GM21526 (cell line): Measurements from ENCODE around the gene MSH4.
"Not testable (repeated sequence)": the region's sequence is repeated elsewhere in the genome, so short reads cannot be mapped to it uniquely, and the experiment has no call there.

ENCODE experiments used
- ATAC-seq: cut with Tn5 transposase; IDR thresholded peaks from one replicate; pipeline ENCODE4 v1.9.1; 2021; ENCODE audit warnings: moderate library complexity; ENCODE audit not compliant: unreplicated experiment, low FRiP score

The MSH4 gene

DNA sequence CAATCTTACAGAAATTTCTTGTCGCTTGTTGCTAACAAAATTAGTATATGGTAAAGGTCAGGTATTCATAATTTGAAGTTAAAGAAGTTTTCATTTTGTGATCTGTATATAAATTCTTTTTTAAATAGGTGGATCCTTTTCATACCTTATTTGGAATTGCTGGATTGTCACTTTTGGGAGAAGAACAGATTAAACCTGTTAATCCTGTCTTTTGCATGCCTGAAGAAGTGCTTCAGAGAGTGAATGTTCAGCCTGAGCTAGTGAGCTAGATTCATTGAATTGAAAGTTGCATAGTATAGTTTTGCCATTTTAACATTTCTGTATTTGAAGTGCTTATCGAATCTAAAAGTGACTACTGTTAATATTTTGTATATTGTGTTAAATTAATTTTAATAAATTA, 2.3 kb upstream of the MSH4 start:
- ATAC-seq = no peak

GRCh38 chr1:75795703-75796193, 934 bp upstream of the MSH4 start:
- ATAC-seq = no peak

GRCh38 chr1:75797273-75797588, 549 bp downstream of the MSH4 start:
- no peak for ATAC-seq

DNA sequence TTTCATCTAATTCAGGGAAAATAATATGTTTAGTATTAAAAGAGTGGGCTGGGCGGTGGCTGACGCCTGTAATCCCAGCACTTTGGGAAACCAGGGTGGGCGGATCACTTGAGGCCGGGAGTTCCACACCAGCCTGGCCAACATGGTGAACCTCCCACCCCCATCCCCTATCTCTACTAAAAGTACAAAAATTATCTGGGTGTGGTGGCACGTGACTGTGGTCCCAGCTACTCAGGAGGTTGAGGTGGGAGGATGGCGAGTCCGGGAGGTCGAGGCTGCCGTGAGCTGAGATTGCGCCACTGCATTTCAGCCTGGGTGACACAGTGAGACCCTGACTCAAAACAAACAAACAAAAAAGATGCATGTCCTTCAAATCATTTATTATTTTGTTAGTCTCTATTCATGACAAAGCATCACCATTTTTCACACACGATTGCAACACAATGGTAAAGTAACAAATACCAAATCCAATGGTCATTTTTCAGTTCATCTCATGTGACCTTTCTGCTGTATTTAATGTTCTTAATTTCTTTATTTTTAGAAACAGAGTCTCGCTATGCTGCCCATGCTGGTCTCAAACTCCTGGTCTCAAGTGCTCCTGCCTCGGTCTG, 1.0 kb downstream of the MSH4 start:
- ATAC-seq = no peak

DNA sequence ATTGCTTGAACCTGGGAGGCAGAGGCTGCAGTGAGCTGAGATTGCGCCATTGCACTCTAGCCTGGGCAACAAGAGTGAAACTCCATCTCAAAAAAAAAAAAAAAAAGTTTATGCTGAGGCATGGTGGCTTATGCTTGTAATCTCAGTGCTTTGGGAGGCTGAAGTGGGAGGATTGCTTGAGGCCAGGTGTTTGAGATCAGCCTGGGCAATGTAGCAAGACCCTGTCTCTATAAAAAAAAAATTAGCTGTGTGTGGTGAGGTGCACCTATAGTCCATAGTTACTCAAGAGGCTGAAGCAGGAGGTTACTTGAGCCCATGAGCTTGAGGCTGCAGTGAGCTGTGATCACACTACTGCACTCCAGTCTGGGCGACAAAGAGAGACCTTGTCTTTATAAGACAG, 4.8 kb downstream of the MSH4 start:
- ATAC-seq = not testable (repeated sequence)

DNA sequence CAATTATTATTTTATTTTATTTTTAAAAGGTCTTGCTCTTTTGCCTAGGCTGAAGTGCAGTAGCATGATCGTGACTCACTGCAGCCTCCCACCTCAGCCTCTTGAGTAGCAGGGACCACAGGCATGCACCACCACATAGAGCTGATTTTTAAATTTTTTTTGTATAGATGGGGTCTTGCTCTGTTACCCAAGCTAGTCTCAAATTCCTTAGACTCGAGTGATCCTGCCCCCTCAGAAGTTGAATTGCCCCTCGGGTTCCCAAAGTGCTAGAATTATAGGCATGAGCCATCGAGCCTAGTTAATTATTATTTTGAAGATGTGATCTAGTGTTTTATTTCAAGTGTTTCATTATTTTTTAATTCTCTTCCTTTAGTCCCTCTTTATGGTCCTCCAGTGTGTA, 12.2 kb downstream of the MSH4 start:
- no peak for ATAC-seq

GRCh38 chr1:75810113-75810512, 13.4 kb downstream of the MSH4 start:
- ATAC-seq = not testable (repeated sequence)

- no peak for ATAC-seq
Observed at GRCh38 chr1:75811211-75811981, 14.7 kb downstream of the MSH4 start.

DNA sequence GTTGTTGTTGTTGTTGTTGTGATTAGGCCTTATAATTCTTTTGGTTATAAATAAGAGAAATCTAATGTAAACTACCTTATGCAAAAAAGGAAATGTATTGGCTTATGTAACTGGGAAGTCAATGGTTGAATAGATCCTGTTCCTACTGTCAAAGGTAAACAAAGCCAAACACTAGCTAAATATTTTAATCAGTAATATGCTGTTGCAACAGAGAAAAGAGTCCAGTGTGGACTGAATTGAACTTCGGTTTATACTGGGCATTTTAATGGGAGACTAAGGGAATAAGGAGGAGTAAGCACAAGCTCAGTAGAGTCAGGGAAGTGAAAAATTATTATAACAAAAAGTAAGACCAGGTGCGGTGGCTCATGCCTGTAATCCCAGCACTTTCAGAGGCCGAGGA, 15.4 kb downstream of the MSH4 start:
- ATAC-seq = no peak

GRCh38 chr1:75823596-75823995, 26.9 kb downstream of the MSH4 start:
- not testable (repeated sequence) for ATAC-seq

GRCh38 chr1:75836528-75837100, 39.9 kb downstream of the MSH4 start:
- no peak for ATAC-seq

DNA sequence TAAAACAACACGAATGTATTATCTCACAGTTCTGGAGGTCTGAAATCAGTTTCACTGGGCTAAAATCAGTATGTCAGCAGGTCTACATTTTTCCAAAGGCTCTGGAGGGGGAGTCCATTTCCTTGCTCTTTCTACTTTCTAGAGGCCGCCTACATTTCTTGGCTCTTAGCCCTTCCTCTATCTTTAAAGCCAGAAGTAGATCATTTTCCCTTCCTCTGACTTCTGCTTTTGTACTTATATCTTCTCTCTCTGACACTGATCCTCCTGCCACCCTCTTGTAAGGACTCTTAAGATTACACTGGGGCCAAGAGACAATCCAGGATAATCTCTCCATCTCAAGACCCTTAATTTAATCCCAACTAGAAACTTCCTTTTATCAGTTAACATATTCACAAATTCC, 41.4 kb downstream of the MSH4 start:
- ATAC-seq = no peak

DNA sequence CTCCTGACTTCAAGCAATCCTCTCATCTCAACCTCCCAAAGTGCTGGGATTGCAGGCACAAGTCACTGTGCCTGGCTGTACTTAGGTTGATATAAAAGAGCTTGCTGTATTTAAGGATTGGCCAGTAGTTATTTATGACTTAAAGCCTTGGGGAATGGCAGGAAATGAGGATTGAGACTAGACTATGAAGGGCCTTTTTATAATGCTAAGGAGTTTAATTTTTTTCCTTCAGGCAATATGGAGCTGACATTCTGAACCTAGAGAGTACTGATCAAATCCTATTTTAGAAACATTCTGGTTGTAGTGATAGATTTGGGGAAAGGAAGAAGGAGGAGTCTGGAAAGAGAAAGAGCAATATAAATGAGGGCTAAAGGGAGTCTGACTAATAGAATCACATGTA, 44.7 kb downstream of the MSH4 start:
- no peak for ATAC-seq

DNA sequence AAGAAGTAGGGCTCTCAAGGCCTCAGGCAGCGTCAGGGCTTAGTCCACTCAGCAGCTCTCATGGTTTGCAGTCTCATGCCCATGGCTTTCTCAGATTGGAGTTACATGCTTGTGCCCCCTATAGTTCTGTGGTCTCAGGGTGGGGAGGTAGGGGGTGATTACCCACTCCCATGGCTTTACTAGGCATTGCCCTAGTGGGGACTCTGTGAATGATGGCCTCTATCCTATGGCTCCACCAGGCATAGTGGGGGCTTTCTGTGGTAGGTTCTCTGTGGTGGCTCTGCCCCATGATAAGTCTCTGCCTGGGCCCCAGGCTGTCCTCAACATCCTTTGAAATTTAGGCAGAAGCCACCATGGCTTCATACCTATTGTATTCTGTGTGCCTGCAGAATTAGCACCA, 48.9 kb downstream of the MSH4 start:
- no peak for ATAC-seq

DNA sequence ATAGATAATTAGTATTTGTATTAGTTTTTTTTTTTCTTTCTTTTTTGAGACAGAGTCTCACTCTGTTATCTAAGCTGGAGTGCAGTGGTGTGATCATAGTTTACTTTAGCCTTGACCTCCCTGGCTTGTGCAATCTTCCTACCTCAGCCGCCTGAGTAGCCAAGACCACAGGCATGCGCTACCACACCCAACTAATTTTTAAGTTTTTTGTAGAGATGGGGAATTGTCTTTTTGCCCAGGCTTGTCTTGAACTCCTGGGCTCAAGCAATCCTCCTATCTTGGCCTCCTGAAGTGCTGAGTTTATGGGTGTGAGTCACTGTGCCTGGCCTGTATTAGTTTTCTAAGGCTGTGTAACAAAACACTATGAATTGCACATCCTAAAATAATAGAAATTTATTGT, 58.3 kb downstream of the MSH4 start:
- no peak for ATAC-seq

DNA sequence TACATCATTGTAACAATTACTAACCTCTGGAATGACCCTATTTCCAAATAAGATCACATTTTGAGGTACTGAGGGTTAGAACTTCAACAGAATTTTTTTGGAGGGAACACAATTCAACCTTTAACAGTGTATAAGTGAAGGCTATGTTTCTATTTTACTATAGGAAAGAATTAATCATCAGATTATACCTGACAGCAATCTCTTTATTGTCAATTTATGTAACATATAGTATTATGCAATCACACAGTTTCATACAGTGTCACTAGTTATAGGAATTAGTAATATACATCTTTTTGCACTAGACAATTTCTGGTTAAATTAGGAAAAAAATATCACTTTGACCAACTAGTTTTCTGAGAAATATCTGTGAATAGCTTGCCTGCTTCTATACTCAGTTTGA, 59.1 kb downstream of the MSH4 start:
- ATAC-seq = no peak

DNA sequence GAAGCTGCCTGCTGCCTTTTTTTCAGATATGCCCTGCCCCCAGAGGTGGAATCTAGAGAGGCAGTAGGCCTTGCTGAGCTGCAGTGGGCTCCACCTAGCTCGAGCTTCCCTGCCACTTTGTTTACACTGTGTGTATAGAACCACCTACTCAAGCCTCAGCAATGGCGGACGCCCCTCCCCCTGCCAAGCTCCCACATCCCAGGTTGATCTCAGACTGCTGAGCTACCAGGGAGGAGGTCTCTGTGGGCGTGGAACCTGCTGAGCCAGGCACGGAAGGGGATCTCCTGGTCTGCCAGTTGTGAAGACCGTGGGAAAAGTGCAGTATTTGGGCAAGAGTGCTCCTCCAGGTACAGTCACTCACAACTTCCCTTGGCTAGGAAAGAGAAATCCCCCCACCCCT, 65.1 kb downstream of the MSH4 start:
- ATAC-seq = no peak

DNA sequence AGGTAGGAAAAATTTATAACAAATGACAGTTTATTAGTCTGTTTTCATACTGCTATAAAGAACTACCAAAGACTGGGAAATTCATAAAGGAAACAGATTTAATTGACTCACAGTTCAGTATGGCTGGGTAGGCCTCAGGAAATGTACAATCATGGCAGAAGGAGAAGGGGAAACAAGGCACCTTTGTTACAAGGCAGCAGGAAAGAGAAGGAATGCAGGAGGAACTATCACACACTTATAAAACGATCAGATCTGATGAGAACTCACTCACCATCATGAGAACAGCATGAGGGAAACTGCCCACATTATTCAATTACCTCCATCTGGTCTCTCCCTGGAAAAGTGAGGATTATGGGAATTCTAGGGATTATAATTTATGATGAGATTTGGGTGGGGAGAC, 74.3 kb downstream of the MSH4 start:
- no peak for ATAC-seq

DNA sequence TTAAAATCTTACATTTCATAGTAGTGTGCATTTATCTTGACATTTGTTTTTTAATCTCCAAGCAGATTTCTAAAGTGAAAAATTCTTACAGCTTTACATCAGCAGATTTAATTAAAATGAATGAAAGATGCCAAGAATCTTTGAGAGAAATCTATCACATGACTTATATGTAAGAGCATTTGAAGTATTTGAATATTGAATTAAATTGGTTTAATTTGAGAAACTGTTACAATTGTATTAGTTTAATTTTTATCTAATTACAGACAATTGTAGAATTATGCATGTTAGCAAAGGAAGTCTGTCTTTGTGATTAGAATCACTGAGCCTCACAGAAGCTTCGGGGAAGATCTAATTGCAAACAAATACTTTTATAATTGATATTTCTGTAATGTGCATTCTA, 83.3 kb downstream of the MSH4 start:
- ATAC-seq = no peak

DNA sequence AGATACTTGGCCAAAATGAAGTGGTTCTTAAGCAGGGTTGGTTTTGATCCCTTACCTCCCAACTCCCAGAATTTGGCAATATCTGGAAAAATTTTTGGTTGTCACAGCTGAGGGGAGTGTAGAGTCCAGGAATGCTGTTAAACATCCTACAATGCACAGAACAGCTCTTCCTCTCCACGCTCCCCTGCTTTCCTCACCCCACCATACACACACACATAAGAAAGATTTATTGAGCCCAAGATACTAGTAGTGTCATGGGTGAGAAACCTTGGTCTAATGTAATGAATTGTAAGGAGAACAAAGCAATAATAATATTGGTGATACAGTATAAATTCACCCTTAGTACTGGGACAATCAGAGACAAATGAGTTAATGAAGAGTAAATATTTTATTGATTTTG, 87.8 kb downstream of the MSH4 start:
- ATAC-seq = no peak

DNA sequence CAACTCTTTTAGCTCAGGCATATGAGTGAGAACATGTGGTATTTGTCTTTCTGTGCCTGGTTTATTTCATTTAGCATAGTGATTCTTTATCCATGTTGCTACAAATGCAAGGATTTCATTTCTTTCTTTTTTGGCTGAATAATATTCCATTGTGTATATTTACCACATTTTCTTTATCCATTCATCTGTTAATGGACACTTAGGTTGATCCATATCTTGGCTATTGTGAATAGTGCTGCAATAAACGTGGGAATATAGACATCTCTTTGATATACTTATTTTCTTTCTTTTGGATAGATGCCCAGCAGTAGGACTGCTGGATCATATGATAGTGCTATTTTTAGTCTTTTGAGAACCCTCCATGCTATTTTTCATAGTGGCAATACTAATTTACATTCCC, 104.7 kb downstream of the MSH4 start:
- ATAC-seq = no peak

DNA sequence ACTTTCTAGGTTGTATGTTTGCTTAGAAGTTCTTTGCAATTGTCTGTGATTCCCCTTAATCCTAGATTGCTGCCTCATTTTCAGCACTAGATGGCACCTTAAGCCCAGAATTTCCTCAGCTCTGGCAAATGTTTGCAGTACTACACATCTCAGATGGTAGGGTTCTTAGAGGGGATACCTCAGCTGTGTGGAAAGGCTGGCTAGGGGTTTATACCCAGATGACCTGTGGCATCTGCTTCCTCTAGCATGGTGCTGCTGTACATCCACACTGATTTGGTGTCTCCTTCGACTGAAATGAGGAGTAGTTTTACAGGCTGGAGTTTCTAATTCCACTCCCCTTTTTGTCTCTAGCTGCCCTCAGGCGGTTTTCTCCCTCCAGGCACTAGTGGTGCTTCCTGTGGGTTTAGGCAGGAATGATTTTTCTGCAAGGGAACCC, 112.1 kb downstream of the MSH4 start:
- ATAC-seq = peak; percentile 74
